HG03159 (cell line): Measurements from ENCODE around the gene SMCR8.
A peak's percentile ranks its signal among the peaks of the same experiment; 100 is the strongest.
"Not testable (repeated sequence)": the region's sequence is repeated elsewhere in the genome, so short reads cannot be mapped to it uniquely, and the experiment has no call there.

ENCODE experiments used
- ATAC-seq: cut with Tn5 transposase; IDR thresholded peaks from one replicate; pipeline ENCODE4 v1.9.1; 2021; ENCODE audit warnings: mild to moderate bottlenecking, moderate library complexity; ENCODE audit not compliant: unreplicated experiment

SMCR8 gene, protein sequence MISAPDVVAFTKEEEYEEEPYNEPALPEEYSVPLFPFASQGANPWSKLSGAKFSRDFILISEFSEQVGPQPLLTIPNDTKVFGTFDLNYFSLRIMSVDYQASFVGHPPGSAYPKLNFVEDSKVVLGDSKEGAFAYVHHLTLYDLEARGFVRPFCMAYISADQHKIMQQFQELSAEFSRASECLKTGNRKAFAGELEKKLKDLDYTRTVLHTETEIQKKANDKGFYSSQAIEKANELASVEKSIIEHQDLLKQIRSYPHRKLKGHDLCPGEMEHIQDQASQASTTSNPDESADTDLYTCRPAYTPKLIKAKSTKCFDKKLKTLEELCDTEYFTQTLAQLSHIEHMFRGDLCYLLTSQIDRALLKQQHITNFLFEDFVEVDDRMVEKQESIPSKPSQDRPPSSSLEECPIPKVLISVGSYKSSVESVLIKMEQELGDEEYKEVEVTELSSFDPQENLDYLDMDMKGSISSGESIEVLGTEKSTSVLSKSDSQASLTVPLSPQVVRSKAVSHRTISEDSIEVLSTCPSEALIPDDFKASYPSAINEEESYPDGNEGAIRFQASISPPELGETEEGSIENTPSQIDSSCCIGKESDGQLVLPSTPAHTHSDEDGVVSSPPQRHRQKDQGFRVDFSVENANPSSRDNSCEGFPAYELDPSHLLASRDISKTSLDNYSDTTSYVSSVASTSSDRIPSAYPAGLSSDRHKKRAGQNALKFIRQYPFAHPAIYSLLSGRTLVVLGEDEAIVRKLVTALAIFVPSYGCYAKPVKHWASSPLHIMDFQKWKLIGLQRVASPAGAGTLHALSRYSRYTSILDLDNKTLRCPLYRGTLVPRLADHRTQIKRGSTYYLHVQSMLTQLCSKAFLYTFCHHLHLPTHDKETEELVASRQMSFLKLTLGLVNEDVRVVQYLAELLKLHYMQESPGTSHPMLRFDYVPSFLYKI

DNA sequence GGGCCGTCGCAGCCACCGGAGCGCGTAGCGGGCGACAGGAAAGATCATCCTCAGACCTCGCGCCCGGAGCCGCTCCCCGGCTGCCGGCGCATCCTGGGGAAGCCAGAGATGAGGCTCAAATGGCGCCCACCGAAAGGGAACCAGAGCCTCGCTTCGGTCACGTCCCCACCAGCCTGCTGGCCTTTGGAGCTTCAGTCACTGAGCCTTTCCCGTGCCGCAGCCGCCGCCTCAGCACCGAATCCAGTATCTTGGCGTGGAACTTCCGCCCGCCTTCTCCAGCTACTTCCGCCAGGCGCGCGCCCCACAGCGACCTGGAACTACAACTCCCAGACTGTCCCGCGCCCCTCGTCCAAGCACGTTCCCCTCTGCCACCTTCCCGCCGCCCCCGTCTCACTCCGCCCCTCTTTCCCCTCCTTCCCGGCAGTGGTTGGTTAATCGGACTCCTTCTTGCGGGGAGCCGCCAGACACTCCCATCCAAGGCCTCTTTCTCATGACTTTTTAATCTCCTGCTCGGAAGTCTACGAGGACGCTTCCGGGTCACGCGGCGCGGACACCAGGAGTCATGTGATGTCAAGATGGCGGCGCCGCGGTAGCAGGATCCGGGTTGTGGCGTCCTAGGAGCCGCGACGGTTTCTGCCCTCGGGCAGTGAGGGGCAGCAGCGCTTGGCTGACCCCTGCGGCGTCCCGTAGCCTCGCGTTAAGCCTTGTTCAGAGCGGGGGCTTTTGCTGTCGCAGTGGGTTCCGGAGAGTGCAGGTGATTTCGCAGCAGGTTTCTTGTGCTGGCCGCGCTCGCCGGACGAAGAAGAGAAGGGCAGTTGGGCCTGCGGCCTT lies at the start of gene SMCR8, which contains the start of gene TOP3A:
SMCR8 (plus strand) TSS at position 563 of the 831 bp plus-strand sequence. CDS start 497 bp downstream, outside the sequence.
TOP3A (minus strand) TSS at position 264 of the 831 bp plus-strand sequence; CDS start at position 48, 216 bp downstream.
- ATAC-seq = peak; percentile 87

DNA sequence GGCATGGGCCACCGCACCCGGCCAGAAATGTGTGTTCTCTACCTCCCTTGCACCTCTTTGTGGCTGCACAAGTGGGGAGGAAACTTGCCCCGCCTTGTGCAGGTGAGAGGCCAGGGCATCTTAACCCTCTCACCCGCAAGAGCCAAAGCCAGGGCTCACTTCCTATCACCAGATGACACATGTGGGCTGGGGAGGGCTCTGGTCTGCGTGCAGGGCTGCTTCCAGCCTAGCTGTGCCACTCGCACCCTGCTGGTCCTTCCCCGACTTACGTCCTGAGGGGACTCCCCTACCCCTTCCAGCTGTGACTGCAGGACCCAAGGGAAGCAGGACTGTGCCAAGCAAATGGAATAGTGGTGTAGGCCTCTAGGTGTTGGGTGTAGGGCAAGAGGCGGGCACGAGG lies 47.7 kb upstream of the SMCR8 start:
- no peak for ATAC-seq

DNA sequence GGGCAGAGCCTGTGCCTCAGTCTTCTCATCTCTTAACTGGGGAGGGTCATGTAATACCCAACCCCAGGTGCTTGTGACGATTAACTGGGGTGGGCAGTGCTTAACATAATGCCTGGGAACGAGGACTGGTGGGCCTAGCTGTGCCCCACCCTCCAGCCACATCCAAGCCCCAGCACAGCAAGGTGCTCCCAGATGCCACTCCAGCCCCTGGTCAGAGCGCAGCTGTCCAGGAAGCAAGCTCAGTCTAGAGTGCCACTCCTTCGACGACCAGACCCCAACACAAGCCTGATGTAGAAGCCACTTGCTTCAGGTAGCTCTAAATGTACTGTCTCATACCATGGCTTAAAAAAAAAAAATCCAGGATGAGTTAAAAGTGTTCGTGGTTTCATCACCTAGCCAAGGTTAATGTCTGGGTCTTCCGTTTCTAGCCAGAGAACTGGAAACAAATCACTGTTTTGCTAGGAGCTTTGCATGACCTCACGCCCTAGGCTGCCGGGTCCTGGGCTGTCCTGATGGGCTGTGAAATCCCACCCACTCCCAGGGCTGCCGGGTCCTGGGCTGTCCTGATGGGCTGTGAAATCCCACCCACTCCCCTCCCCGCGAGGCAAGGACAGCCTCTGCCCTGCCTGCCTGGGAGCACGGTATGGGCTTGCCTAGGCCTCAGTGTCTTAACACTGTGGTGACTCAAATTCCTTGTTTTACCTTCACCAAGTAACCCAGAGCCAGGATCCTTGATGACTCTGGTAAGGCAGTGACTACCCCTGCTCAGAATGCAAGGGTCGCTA lies 47.0 kb upstream of the SMCR8 start:
- no peak for ATAC-seq

DNA sequence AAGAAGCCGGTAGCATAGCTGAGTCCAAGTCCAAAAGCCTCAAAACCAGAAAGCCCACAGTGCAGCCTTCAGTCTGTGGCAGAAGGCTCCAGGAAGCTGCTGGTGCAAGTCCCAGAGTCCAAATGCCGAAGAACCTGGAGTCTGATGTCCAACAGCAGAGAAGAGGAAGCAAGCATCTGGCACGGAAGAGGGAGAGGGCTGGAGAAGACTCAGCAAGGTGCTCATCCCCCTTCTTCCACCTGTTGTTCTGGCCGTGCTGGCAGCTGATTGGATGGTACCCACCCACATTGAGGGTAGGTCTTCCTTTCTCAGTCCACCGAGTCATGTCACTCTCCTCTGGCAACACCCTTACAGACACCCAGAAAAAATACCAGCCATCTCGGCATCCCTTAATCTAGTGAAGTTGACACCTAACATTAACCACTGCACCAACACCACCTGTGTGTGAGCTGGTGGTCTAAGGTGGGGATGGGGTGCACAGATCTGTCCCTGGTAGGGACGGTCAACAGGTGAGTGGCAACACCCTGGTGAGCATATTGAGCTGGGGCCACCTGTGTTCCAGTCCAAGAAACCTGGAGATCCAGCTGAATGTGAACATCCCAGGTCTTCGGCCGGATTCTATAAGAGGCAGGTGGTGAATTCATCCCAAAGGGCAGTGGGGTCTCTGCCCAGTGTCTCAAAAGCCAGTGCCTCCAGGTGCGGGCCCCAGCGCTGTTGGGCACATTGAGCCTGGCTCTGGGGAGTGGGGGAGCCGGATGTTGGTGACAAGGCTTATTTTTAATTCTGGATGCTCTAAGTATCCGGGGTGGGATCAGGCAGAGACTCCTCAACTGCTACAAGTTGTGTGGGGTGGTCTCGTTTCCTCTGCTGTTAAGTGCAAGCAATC lies 44.8 kb upstream of the SMCR8 start:
- ATAC-seq = no peak

DNA sequence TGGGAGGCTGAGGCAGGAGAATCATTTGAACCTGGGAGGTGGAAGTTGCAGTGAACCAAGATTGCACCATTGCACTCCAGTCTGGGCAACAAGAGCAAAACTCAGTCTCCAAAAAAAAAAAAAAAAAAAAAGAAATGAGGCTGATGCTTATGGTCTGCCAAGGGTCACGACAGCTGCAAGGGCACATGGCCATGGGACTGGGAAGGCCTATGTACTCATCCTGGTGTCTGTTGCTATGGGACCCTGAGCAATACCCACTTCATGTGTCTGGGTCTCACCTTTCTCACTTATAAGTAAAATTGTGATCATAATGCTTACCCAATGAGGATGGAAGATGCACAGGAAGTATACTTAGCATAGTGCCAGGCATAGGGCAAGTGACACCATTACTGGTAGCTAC lies 38.0 kb upstream of the SMCR8 start:
- no peak for ATAC-seq

DNA sequence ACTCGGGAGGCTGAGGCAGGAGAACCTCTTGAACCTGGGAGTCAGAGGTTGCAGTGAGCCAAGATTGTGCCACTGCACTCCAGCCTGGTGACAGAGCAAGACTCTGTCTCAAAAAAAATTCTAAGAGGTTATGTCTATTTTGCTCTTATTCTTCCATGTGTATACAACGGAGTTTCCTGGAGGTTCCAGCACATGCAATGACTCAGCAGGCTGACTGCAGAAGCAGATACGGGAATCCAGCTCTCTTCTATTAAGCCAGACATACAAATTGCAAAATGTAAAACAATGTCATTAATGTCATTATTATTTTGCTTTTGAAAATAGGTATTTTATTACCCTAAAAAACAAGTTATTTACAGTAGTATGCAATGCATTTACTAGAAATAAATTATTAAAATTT lies 36.2 kb upstream of the SMCR8 start:
- ATAC-seq = no peak

DNA sequence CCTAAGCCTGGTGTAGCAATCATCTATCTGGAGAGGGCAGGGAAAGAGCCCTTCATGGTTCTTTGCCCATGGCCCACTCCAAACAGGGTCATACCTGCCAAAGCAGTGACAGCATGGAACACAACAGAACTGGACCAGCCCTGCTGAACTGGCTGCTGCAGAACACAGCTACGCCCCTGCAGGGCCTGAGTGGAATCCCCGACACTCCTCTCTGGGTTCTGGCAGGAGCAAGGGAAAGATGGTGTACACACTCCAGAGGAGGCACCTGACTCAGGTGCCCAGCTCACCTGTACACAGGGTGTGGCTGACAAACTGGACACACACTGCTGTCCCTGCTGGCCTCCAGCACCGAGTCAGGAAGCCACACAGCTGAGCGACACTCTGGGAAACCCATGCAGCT lies 34.8 kb upstream of the SMCR8 start:
- no peak for ATAC-seq

DNA sequence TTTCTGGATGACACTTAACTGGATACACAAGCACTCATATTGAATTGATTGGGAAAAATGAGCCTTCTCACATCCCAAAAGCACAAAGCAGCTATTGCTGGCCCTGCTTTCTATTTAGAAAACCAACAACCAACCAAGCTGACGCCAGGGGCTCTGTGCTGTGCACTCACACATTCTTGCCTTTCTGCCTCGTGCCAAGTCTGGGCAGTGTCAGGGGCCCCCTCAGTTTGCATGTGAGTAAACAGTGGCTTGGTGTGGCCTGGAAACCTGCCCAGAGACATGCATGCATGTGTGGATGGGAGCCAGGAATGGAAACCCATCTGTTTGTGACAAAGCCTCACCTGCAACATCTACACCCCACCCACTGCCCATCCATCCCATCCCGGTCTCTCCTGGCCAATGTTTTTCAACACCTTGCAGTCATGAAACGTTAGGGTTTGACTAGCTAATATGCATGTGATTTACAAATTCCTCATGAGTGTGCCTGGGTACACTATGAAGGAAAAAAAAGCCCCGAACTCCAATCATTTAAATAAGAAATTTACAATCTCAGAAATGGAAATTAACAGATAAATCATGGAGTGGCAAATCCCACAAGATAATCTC lies 34.2 kb upstream of the SMCR8 start:
- no peak for ATAC-seq

DNA sequence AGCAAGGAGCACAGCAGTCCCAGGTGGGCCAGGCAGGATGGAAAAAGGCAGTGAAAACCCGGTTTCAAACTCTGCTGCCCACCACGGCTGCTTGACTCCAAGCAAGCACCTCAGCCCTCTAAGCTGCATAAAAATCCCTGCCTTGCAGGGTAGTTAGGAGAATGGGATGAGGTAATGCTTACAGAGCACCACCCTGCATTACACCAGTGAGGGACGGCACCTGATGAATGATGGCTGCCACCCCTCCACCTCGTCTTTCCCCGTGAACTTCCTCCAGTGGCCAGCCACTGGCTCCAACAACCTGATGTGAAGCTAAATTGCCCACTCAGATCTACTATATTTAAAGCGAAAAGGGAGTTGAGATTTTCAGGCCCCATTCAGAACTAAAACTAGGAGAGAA lies 33.3 kb upstream of the SMCR8 start:
- no peak for ATAC-seq

DNA sequence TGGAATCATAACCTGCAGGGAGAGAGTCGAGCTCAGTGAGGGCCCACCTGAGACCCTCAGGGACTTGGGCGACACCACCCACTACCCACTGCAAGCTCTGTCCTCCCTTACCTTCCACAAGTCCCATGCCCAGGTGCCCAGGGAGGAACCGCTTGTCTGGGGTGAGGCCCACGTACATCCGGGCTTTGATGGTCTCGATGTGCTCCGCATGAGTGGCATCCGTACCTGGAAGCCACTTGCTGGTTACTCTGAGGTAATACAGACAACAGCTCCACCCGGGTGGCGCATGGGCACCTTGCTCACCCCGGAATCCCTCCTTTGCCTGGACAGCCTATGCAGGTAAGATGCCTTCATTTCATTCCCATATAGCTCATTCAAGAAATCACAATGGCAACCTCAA lies 29.8 kb upstream of the SMCR8 start:
- ATAC-seq = no peak

DNA sequence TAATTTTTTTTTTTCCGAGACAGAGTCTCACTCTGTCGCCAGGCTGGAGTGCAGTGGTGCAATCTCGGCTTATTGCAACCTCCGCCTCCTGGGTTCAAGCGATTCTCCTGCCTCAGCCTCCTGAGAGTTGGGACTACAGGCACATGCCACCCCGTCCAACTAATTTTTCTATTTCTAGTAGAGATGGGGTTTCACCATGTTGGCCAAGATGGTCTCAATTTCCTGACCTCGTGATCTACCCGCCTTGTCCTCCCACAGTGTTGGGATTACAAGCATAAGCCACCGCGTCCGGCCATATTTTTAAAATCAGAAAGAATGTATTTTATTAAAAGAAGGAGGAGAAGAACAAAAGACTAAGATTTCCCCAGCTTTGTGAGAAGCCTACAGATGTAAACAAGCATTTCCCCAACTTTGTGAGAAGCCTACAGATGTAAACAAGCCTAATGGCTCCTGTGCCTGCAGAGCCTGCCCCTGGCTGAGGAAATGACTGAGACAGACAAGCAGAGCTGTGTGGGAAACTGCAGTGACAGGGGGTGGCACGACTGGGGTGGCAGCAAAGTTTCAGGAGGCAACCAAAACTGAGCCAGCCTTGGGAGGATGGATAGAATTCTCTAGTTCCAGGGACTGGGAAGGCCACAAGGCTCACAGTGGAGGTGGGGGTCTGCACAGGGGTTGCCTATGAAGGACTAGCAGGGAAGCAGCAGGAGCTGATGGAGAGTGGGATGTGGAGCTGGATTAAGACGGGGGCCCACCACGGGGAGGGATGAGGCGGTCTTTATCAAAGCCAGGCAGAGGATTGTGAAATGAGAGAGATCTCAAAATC lies 23.2 kb upstream of the SMCR8 start:
- ATAC-seq = no peak

DNA sequence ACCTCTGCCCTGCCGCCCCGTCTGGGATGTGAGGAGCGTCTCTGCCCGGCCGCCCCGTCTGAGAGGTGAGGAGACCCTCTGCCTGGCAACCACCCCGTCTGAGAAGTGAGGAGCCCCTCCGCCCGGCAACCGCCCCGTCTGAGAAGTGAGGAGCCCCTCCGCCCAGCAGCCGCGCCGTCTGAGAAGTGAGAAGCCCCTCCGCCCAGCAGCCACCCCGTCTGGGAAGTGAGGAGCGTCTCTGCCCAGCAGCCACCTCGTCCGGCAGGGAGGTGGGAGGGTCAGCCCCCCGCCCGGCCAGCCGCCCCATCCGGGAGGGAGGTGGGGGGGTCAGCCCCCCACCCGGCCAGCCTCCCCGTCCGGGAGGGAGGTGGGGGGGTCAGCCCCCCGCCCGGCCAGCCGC lies 17.0 kb upstream of the SMCR8 start:
- not testable (repeated sequence) for ATAC-seq

DNA sequence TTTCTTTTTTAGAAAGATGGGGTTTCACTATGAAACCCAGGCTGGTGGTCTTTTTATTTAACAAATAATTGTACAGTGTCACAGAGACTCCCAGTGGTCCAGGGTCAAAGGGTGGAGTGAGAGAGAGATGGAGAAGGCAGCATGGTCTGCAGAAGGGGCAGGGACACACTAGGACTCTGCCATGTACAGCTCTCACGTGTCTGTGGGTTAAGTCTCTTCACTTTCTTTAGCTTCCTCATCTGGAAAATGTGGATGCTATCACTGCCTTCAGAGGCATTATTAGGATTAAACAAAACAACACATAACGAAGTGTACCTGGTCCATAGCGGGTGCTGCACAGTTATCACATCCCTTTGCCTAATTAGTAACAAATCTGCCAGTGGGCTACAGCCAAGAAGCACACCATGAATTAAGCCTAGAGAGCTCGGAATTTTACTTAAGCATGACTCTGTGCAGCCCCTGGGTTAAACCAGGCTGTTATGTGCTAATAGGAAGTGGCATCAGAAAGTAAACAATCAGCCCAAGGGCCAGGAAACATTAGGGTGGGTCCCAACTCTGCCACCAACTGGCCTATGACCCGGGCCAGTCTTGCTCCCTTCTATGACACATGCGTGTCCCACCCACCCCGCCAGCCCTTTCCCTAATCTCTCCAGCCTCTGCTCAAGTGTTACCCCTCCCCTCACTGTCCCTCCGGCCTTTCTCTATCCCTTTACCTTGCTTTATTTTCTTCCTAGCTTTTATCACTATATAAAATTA lies 14.2 kb upstream of the SMCR8 start:
- ATAC-seq = no peak

DNA sequence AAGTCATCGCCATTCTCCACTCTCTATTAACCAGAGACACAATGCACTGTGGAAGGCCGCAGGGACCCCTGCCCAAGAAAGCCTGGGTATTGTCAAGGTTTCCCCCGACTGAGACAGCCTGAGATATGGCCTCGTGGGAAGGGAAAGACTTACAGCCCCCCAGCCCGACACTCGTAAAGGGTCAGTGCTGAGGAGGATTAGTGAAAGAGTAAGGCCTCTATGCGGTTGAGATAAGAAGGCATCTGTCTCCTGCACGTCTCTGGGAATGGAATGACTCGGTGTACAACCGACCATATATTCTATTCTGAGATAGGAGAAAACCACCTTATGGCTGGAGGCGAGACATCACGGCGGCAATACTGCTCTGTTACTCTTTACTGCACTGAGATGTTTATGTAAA lies 11.9 kb upstream of the SMCR8 start:
- ATAC-seq = not testable (repeated sequence)

DNA sequence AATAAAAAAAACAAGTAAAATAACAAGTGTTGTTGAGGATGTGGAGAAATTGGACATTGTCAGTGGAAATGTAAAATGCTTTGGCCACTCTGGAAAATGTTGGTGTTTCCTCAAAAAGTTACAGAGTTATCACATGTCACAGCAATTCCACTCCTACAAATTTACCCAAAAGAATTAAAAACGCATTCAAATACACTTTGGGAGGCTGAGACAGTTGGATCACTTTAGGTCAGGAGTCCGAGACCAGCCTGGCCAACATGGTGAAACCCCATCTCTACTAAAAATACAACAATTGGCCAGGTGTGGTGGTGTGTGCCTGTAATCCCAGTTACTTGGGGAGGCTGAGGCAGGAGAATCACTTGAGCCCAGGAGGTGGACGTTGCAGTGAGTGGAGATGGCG lies 5.9 kb upstream of the SMCR8 start:
- ATAC-seq = no peak

DNA sequence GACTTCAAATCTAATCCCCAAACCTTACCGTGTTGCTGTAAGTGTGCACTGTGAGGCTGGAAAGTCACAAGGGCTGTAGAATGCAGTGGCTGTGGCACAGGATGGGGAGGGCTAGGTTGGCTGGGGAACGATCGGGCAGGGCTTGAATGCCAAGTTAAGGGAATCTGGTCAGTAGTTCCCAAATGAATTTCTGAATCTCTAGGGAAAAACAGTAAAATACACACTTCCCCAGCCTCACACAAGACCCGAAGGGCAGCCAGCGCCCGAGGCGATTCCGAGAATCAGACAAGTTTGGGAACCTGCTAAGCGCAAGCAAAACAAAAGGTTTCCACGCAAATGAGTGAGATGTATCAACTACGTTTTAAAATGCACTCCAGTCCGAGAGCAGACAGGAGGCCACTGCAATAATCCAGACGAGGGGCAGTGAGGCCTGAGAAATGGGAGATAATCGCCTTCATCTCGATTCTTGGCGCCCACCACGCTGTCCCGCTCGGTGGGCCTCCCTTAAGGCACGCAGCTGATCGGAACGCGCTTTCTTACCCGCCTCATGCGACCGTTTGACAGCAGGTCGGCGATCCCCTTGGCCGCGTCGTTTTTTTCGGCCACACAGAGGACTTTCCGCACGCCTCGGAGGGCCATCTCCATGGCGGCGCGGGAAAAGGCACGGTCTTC lies 898 bp upstream of the SMCR8 start:
- no peak for ATAC-seq

DNA sequence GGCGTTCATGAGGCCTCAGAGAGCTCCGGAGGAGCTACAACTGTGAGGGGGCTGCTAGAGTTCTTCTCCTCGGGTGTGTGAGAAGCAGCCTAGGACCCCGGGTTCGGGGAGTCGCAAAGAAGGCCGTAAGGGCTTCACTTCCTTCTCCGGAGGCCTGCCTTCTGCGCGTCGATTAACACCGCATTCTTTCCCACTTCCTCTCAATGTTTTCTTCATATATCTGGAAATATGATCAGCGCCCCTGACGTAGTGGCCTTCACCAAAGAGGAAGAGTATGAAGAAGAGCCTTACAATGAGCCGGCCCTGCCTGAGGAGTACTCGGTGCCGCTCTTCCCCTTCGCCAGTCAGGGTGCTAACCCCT lies 449 bp downstream of the SMCR8 start:
- ATAC-seq = no peak
